ENCODE results near the gene SUMO2.
A peak's percentile ranks its signal among the peaks of the same experiment; 100 is the strongest.
"Not testable (repeated sequence)": the region's sequence is repeated elsewhere in the genome, so short reads cannot be mapped to it uniquely, and the experiment has no call there.

The SUMO2 gene

GRCh38 chr17:75181608-75182318 lies 996 bp downstream of the SUMO2 start:
- peak; percentile 52 for DNase-seq

DNA sequence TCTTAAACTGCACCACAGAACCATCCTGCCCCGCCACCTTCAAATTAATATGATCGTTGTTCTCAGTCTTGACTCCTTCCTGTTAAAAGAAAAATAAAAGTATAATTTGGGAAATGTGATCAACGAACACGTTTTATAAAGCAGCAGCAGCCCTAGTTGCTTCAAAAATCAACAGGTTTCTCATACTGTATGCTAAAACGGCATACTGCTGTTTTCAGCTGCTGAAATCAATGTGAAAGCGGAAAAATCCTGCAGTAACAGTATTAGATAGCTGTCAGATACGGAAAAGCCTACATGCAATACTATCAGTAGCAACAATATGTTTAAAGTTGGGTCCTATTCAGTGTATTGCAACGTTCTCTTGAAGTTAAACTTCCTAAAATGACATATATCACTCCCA lies 1.6 kb downstream of the SUMO2 start:
- no peak for DNase-seq

DNA sequence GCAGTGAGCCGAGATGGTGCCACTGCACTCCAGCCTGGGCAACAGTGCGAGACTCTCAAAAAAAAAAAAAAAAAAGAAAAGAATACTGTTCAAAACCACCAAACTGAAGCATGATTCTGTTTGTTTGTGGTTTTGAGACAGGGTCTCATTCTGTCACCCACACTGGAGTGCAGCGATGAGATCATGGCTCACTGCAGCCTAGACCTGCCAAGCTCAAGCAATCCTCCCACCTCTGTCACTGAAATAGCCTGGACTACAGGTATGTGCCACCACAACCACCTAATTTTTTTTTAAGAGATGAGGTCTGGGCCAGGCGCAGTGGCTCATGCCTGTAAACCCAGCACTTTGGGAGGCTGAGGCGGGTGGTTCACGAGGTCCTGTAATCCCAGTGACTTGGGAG lies 4.3 kb downstream of the SUMO2 start:
- DNase-seq, result no peak

- no peak for DNase-seq
These were observed 6.1 kb downstream of the SUMO2 start for GRCh38 chr17:75176625-75177024.

- DNase-seq, result no peak
These were observed 7.8 kb downstream of the SUMO2 start for GRCh38 chr17:75174996-75175395.

DNA sequence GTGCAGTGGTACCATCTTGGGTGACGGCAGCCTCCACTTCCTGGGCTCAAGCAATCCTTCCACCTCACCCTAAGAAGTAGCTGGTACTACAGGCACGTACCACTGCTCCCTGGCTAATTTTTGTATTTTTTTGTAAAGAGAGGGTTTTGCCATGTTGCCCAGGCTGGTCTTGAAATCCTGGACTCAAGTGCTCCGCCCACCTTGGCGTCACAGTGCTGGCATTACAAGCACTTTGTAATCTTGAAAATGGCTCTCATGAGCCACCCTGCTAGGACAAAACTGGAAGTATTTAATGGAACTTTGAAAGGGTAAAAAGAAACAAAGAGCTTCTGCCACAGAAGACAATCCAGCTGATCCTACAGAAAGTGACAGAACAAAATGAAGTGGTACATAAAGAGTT lies 9.2 kb downstream of the SUMO2 start:
- no peak for DNase-seq

GRCh38 chr17:75168998-75169397 lies 13.8 kb downstream of the SUMO2 start:
- no peak for DNase-seq

DNA sequence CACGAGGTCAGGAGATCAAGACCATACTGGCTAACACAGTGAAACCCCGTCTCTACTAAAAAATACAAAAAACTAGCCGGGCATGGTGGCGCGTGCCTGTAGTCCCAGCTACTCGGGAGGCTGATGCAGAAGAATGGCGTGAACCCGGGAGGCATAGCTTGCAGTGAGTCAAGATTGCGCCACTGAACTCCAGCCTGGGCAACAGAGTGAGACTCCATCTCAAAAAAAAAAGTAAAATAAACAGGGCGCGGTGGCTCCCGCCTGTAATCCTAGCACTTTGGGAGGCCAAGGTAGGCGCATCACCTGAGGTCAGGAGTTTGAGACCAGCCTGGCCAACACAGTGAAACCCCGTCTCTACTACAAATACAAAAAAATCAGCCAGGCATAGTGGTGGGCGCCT lies 18.2 kb downstream of the SUMO2 start:
- not testable (repeated sequence) for DNase-seq

DNA sequence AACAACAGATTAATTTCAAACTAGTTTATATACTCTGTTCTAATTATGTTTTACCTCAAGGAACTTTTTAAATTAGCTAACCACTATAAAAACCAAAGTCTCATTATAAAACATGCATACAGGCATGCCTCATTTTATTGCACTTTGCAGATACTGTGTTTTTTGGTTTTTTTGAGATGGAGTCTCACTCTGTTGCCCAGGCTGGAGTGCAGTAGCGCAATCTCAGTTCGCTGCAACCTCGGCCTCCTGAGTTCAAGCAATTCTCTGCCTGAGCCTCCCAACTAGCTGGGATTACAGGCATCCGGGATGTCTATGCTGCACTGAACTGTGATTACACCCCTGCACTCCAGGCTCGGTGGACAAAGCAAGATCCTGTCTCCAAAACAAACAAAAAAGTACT lies 19.7 kb downstream of the SUMO2 start:
- no peak for DNase-seq

DNA sequence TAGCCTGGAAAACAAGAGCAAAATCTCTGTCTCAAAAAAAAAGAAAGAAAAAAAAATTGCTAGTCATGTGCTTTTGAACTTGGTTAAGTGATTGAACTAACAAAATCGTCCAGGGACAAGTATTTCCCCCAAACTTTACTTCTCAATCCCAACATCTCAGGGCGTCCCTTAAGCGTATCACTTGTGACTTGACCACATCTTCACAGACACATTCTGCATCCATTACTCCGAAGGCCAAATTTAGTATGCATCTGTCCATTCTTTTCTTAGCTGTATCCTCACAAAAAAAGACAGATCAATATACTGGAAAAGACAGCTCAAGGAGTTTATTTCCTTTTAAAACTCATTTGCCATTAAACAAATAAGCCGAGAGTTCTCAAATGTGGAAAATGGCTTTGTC lies 22.5 kb downstream of the SUMO2 start:
- DNase-seq, result no peak

DNA sequence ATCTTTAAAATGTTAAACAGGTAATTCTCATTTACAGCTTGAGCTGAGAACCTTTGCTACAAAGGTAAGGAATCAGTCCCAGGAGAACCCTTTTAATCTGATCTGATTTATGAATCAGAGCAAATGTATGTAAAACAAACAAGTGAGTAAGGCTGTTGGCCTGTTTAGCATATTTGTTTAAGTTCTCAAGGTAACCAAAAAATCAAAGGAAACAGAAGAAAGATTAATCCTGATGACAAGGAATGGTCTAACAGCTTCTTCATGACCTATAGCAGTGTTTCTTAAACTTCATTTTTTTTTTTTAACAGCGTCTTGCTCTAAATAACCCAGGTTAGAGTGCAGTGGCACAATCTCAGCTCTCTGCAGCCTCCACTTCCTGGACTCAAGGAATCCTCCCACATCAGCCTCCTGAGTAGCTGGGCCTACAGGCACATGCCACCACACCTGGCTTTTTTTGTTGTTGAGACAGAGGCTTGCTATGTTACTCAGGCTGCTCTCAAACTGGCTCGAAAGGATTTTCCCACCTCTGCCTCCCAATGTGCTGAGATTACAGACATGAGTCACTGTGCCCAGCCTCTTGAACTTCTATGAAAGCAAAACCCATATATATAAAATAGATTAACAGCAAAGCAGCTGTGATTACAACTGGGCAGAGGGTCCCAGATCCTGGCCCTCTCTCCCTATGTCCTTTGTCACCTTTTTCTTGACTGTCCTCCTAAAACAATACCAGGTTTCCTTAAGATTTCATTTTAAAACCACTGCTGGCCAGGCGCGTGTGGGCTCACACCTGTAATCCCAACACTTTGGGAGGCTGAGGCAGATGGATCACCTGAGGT lies 23.3 kb downstream of the SUMO2 start:
- DNase-seq, result no peak

DNA sequence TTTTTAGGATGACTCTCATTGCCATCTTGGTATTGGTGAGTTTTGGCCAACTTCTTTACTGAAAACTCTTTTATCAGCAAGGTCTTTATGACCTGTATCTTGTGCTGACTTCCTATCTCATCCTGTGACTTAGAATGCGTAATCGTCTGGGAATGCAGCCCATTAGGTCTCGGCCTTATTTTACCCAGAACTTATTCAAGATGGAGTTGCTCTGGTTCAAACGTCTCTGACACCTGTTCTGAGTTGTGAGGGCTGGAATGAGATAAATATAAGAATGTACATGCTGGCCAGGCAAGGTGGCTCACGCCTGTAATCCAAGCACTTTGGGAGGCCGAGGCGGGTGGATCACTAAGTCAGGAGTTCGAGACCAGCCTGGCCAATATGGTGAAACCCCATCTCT lies 24.3 kb downstream of the SUMO2 start:
- DNase-seq, result not testable (repeated sequence)

GRCh38 chr17:75155191-75155601 lies 27.6 kb downstream of the SUMO2 start:
- no peak for DNase-seq

DNA sequence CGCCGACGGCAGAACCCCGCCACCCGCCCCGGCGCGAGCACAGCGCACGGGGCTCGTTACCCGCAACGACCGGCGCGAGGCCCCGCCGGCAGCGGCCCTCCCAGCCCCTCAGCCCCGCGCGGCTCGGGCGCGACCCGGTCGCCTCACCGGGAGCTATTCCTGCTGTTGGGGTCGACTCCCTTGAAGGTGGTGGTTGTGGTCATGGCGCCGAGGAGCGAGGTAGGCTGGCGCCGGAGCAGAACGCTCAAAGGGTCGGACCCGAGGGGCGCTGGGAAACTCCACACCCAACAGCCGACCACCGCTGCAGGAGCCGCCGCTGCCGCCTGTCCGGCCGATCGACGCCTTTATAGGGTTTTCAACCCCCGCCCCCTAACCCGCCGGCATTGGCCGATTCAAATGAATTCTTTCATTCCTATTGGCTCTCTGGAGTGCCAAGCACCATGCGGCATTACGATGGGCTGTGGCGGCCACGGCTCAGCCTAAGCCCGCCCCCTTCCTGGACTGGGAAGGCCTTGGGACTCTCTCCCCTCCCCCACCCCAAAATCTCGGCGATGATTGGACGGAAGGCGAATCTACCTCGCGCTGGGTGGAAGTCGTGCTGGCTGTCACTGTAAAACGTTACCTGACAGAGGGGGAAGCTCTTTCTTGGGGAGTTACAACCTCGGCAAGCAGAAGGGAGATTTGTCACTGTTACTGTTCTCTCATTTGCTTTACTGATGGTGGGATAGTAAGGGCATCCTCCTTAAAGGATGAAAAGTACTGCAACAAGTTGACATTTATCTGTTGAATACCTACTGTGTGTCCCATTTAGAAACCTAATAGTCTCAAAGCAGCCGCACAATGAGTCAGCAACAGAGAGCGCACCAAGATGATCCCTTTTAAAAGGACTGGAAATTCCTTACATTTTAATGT lies 28.3 kb downstream of the SUMO2 start, which contains the start of gene JPT1:
TSS of gene JPT1 (minus strand) at position 318 of the 912 bp plus-strand sequence. CDS start at position 203, 115 bp downstream.
- peak; percentile 98 for DNase-seq

DNA sequence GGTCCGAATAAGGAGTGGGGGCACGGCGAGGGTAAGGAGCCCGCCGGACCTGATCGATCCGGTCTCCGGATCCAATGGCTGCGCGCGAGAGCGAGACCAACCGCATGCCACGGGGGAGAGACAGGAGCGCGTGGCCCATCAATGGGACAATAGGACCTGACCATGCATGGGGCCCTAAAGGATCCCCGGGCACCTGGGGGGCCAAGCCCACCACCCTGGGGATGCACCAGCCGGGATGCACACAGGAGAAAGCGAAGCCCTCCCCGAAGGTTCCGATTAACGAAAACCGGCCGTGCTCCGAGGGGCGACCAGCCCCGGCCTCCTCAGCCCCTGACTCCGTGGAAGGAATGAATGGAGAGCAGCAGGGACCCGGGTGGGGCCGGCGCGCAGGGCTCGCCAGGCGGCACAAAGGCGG lies 29.0 kb downstream of the SUMO2 start:
- peak; percentile 25 for DNase-seq

DNA sequence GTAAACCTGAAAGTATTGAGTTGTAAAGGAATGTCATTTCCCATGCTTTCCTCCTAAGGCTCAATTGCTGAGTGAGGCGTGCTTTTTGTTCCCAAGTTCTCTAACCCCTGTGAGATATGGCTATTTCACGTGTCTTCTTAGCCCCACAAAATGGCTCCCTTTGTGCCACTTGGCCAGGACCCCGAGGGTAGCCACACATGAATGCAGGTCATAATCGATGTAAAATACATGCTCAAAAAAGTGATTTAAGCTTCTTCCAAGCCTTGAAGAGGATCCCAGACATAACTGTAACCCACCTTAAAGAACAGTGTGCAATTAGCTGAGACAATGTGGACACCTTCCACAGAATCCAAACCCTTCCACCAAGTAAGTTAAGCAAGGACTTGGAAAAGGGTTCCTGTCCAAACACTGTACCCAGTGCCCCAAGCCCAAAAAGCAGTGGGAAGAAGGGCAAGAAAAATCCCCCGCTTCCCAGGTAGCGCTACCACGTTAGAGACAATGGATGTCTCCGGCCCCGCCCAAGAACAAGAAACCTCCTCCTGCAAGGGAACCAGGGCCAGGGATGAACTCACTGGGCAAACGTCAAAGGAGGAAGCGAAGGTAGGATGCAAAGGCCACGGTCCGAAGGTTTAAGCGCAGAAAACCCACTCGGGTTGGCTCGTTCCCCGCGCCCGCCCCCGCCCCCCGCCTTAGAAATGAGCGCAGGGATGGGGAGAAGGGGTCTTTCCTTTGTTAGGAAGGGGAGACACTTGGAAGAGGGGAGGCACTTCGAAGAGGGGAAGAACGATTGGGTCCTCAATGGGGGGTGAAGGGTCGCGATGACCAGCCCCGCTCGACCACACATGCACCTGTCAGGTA lies 29.6 kb downstream of the SUMO2 start:
- peak; percentile 25 for DNase-seq

DNA sequence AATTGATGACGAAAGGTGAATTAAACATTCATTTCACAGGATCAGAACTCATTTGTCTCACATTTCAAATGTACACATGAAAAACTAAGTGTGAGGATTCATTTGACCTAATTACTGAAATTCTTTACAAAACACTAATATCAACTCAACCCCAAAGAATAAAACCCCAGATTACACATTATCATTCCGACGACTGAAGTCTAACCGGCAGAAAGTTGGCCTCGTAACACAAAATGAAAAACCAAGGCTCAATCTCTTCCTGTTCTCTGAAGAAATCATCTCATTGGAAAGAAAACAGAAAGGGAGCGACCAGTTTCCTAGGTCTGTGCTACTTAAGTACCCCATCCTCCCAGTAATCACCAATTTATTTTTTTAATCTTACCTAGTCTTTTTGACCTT lies 30.2 kb downstream of the SUMO2 start:
- no peak for DNase-seq

GRCh38 chr17:75151930-75152329 lies 30.8 kb downstream of the SUMO2 start:
- no peak for DNase-seq

DNA sequence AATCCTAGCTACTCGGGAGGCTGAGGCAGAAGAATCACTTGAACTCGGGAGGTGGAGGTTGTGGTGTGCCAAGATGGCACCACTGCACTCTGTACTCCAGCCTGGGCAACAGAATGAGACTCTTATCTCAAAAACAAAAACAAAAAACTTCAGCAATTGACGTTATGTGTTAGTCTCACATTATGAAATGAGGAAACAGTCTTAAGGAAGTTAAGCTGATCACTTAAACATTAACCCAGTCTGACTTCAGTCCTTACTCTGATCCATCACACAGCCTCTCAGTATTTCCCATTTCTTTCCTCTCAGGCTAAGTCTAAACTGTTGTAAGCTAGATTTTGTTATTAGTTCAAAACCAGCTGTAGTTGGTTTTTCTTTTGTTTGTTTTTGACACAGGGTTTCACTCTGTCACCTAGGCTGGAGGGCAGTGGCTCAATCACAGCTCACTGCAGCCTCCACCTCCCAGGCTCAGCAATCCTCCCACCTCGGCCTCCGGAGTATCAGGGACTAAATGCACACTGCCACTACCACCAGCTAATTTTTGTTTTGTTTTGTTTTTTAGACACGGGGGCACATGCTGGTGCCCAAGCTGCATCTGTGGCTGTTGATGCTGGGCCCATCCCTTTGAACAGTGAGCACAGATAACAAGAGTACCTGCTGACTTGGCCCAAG lies 34.7 kb downstream of the SUMO2 start:
- no peak for DNase-seq

DNA sequence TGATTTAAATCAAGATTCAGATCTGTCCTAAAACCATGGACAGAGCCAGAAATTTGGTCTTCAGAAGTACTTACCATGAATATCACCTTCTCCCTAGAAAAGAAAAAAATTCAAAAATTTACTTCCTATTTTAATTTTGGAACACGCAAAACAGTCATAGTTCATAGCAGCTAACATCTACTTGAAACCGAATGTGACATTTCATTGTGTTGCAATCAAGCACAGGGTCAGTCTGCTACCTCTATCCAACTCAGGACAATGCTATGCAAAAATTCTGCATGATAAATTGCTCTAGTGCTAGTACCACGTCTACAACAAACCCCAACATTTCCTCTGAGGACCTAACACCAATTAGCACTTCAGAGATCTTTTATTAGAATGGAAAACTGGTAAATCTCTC lies 36.2 kb downstream of the SUMO2 start:
- DNase-seq, result no peak

DNA sequence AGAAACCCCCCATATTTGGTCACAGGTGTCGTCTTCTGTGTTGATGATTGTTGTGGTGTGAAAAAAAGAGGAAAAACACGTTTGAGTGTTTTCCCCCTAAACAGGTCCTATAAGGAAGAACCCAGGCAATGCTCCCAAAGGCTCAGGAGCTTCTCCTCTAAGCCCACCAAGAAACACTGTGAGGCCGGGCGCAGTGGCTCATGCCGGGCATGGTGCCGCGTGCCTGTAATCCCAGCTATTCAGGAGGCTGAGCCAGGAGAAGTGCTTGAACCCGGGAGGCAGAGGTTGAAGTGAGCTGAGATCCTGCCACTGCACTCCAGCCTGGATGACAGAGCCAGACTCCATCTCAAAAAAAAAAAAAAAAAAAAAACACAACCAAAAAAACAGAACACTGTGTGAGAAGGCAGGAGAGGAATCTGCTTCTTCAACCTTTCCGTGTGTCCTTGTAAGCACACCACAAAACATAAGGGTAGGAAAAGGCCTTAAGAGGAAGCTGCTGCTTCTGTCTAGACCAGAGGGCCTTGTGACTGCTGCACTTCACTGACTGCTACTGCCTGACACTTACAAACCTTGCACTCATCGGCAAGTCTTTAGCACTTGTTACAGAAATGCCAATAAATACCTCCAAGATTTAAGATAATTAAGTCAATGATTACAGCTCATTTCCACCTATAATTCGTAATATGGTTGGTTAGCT lies 37.8 kb downstream of the SUMO2 start:
- no peak for DNase-seq
